Caco-2 (cell line): ENCODE measurements around the gene GPR15. TPM values are rescaled to one million over a fixed set of nuclear protein-coding genes. Genes with fewer than 3 reads are reported as not detected.

Experiments used
- BruUV-seq: library from RNA; stranded (reverse); fragments of 400-500 nt; replicated peaks from 2 replicates; lab custom pipeline; 2021; lab: Mats Ljungman, UMichigan
- CTCF ChIA-PET: fragments of 300-600 bp; sonication (Branson Sonifier 250); formaldehyde crosslinking; loops from one replicate; lab custom pipeline; 2022; ENCODE audit warnings: antibody characterized with exemption; lab: Charles Lee
- POLR2A ChIA-PET: fragments of 300-600 bp; sonication (Branson Sonifier 250); formaldehyde crosslinking; loops from one replicate; lab custom pipeline; 2022; ENCODE audit warnings: antibody characterized with exemption; lab: Charles Lee
- DNase-seq, 2 experiments: peaks; one replicate each; pipeline versions ENCODE4 v3.0.0 to v3.0.0-alpha.2; 2020 to 2022
- H3K27me3 ChIP-seq: replicated peaks from 2 replicates; pipeline ENCODE4 v1.6.0; 2011; ENCODE audit warnings: low read length; ENCODE audit not compliant: control insufficient read depth, insufficient read depth
- H3K36me3 ChIP-seq: 2 replicates; pipeline ENCODE4 v1.5.1; 2011; ENCODE audit warnings: low read length; ENCODE audit not compliant: control insufficient read depth, insufficient read depth
- H3K4me1 ChIP-seq: fragments of 250-450 bp; sonication (Bioruptor Pico); 2 replicates; pipeline ENCODE4 v1.5.1; 2020; ENCODE audit warnings: mild to moderate bottlenecking
- H3K4me3 ChIP-seq: 2 replicates; pipeline ENCODE4 v1.5.1; 2011; ENCODE audit warnings: low read depth, mild to moderate bottlenecking, control low read depth, low read length
- H3K9me3 ChIP-seq: fragments of 250-450 bp; sonication (Bioruptor Pico); 2 replicates; pipeline ENCODE4 v1.5.1; 2020; ENCODE audit warnings: mild to moderate bottlenecking, moderate library complexity
- H3K27ac Mint-ChIP-seq: one replicate; pipeline ENCODE4 v1.8.0; 2022; ENCODE audit warnings: mixed read lengths; ENCODE audit not compliant: unreplicated experiment
- H3K27me3 Mint-ChIP-seq: one replicate; pipeline ENCODE4 v1.8.0; 2022; ENCODE audit warnings: mixed read lengths; ENCODE audit not compliant: insufficient read depth, unreplicated experiment
- H3K36me3 Mint-ChIP-seq: one replicate; pipeline ENCODE4 v1.8.0; 2022; ENCODE audit warnings: mild to moderate bottlenecking, mixed read lengths; ENCODE audit not compliant: insufficient read depth, unreplicated experiment
- H3K4me1 Mint-ChIP-seq: one replicate; pipeline ENCODE4 v1.8.0; 2022; ENCODE audit warnings: low read depth, mixed read lengths; ENCODE audit not compliant: unreplicated experiment
- H3K4me3 Mint-ChIP-seq: one replicate; pipeline ENCODE4 v1.8.0; 2022; ENCODE audit warnings: mild to moderate bottlenecking, moderate library complexity, mixed read lengths; ENCODE audit not compliant: unreplicated experiment
- H3K9me3 Mint-ChIP-seq: one replicate; pipeline ENCODE4 v1.8.0; 2022; ENCODE audit warnings: mixed read lengths; ENCODE audit not compliant: unreplicated experiment
- CTCF ChIP-seq, 2 experiments: fragments of 200-600 bp in 1 of 2; IDR thresholded peaks; 1 replicate in 1 of 2; 2 replicates in 1 of 2; pipeline versions ENCODE4 v1.5.1 to v1.8.0; 2011 to 2022; ENCODE audit warnings: antibody characterized with exemption in 1 of 2, control low read depth in 1 of 2, inconsistent platforms in 1 of 2, low read depth in 1 of 2, low read length in 1 of 2, mild to moderate bottlenecking in 1 of 2, moderate library complexity in 1 of 2; ENCODE audit not compliant: insufficient read depth in 1 of 2, severe bottlenecking in 1 of 2, unreplicated experiment in 1 of 2
- intact Hi-C: fragments of 100-400 bp; cut with micrococcal nuclease; formaldehyde crosslinking; loops from one replicate; pipeline ENCODE4 v1.10.0; 2022; ENCODE audit not compliant: unreplicated experiment
- total RNA-seq: library from RNA; stranded (reverse); gene quantifications from 2 replicates; pipeline ENCODE4 v1.2.3, GENCODE V29; 2022

The GPR15 gene
- total RNA-seq, 1 experiment from 2014 or later: not detected

- H3K4me3 ChIP-seq: no peak overlapping the region
- Mint-ChIP-seq H3K4me3 (no peak overlapping the region), H3K9me3 (no peaks in the 10 kb centered on the region), H3K27me3 (no peaks in the 10 kb centered on the region), H3K36me3 (no peaks in the 10 kb centered on the region), H3K4me1 (peaks cover 7% of the 10 kb centered on the region), H3K27ac (no peak overlapping the region)
- no TSS peak for BruUV-seq
- no peak for TF ChIP-seq CTCF (IDR thresholded peaks at IDR 0.05; ENCODE audit: insufficient read depth in 1 of 2, low read depth in 1 of 2, low read length in 1 of 2, severe bottlenecking in 1 of 2, unreplicated experiment in 1 of 2)
- no peaks in the 10 kb centered on the region for H3K36me3 ChIP-seq
- ChIA-PET POLR2A (no interaction called here), CTCF (no interaction called here)
- intact Hi-C loops: no loop called here
- H3K4me1 ChIP-seq: no peaks in the 10 kb centered on the region
- DNase-seq: no peak
- no peaks in the 10 kb centered on the region for H3K27me3 ChIP-seq
- H3K9me3 ChIP-seq: no peaks in the 10 kb centered on the region
Observed at GRCh38 chr3:98541695-98542094, 9.9 kb downstream of the GPR15 start.

- CTCF ChIA-PET: no interaction called here
- Mint-ChIP-seq H3K27me3 (no peaks in the 10 kb centered on the region), H3K27ac (peak overlapping the region; percentile 35), H3K4me1 (peaks cover 7% of the 10 kb centered on the region), H3K9me3 (no peaks in the 10 kb centered on the region), H3K4me3 (no peak overlapping the region), H3K36me3 (no peaks in the 10 kb centered on the region)
- no peaks in the 10 kb centered on the region for H3K27me3 ChIP-seq
- BruUV-seq: no TSS peak
- no peak for DNase-seq
- no peaks in the 10 kb centered on the region for H3K9me3 ChIP-seq
- TF ChIP-seq CTCF (IDR thresholded peaks at IDR 0.05; ENCODE audit: insufficient read depth in 1 of 2, low read depth in 1 of 2, low read length in 1 of 2, severe bottlenecking in 1 of 2, unreplicated experiment in 1 of 2): no peak
- POLR2A ChIA-PET: no interaction called here
- no peaks in the 10 kb centered on the region for H3K4me1 ChIP-seq
- no peaks in the 10 kb centered on the region for H3K36me3 ChIP-seq
- intact Hi-C loops: no loop called here
- no peak overlapping the region for H3K4me3 ChIP-seq
Observed at GRCh38 chr3:98542623-98543022, 10.8 kb downstream of the GPR15 start.

GRCh38 chr3:98545940-98546339 lies 14.2 kb downstream of the GPR15 start:
- Histone ChIP-seq H3K27me3 (no peaks in the 10 kb centered on the region), H3K9me3 (no peaks in the 10 kb centered on the region), H3K36me3 (no peaks in the 10 kb centered on the region), H3K4me3 (no peak overlapping the region), H3K4me1 (no peaks in the 10 kb centered on the region)
- TF ChIP-seq CTCF (IDR thresholded peaks at IDR 0.05; ENCODE audit: insufficient read depth in 1 of 2, low read depth in 1 of 2, low read length in 1 of 2, severe bottlenecking in 1 of 2, unreplicated experiment in 1 of 2): no peak
- intact Hi-C loops: no loop called here
- Mint-ChIP-seq H3K4me1 (peaks cover 7% of the 10 kb centered on the region), H3K36me3 (no peaks in the 10 kb centered on the region), H3K27me3 (no peaks in the 10 kb centered on the region), H3K27ac (no peak overlapping the region), H3K4me3 (no peak overlapping the region), H3K9me3 (no peaks in the 10 kb centered on the region)
- no TSS peak for BruUV-seq
- POLR2A ChIA-PET: no interaction called here
- CTCF ChIA-PET: no interaction called here
- no peak for DNase-seq
